Kidney tubule cell (primary cell): Measurements from ENCODE around the gene LY86.

Experiments
- DNase-seq: peaks from one replicate; pipeline ENCODE4 v3.0.0-alpha.2; 2018; ENCODE audit warnings: low spot score

Gene LY86

GRCh38 chr6:6623553-6623952 is 35.0 kb downstream of the LY86 start:
- DNase-seq, result no peak

DNA sequence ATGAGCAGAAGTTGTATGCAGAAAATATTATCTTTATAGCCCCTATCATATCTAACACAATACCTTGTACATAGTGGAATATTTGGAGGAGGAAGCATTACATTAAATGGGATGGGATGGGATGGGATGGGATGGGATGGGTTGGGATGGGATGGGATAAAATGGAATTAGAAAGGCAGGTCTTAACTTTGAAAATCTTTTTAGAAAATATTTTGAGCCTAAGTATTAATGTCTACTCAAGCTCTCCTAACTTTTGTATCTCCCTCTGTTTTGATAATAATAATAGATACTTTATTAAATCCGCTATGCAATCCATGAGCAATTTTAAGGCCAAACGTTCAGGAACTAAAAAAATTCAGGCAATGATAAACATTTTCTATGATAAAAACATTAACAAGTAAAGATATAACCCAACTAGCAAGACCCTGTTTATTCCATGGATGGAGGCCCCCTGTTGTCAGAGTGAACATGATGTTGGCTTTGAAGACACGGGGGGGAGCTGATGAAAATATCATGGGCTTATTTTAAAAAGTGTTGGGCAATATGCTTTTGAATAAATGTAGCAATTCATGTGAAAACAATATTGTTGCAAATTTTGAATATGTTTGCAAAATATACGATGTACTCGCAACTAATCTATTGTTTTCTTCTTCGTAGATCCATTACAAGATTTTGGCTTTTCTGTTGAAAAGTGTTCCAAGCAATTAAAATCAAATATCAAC is 35.9 kb downstream of the LY86 start:
- DNase-seq, result no peak

DNA sequence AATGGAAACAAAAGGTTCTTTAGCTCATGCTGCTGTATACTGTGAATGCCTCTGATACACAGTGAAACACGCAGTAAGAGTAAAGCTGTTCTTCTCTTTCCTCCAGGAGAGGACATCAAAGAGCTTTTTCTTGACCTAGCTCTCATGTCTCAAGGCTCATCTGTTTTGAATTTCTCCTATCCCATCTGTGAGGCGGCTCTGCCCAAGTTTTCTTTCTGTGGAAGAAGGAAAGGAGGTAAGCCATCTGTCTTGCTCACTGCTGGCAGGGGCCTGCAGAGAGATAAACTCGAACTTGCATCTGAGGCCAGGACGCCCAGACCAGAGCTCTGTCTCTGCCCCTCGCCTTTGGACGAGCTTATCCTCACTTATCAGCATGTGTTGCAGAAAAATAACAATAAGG is 37.7 kb downstream of the LY86 start:
- DNase-seq, result no peak

DNA sequence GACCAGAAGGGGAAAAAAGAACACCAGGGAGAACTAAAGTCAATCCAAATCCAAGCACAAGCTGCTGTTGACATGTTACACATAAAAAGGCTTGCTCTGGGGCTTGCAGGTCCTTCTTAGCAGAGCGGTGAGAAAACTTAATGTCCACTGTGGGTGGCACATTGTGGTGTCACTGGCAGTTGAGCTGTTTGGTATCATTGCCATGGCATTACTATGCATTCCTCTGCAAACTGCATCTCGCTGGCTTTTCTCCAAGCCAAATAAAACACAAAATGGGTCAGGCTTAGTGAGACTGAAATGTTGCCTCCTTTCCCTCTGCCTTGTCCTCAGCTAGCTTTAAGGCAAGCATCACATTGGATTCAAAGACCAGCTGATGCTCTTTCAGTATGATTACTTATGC is 40.9 kb downstream of the LY86 start:
- DNase-seq, result peak; percentile 33

DNA sequence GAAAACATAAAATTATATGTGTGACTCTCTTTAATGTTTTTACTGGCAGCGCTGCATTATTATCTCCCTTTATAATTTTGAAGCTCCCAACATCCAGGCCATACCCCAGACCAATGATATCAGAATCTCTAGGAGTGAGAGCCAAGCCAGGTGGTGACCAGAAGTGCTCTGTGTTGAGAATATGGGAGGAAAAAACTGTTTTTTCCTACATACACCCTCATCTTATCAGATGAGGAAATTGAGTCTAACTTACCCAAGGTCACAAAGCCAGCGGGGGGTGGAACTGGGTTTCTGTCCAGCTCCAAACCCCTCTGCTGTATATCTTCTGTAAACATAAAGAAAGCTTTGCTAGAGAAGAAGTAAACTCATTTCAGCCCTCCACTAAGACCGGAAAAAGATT is 42.5 kb downstream of the LY86 start:
- no peak for DNase-seq

DNA sequence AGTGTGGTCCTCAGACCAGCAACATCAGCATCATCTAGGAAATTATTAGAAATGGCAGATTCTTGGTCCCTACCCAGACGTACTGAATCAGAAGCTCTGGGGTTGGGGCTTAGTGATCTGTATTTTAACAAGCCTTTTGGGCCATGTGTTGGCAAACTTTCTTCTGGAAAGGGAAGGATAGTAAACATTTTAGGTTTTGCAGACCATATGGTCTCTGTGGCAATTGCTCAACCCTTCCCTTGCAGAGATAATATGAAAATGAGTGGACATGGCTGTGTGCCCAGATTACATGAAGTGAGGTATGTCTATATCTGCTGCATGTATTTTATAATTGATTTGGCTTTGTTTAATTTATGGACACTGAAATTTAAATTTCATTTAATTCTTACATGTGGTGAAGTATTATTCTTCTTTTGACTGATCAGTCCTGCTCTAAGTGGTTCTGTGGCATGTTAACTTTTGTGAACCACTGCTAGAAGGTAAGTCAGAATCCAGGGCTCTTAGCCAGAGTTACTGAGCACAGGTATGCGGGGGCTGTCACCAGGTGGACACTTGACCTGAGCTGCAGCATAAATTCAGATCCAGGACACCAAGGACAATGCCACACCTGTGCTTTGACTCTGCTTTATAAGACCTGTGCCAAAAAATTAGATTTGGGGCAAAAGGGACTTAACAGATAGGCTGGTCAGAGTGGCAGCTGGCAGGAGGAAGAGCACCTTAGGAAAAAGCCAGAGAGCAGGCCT is 43.2 kb downstream of the LY86 start:
- no peak for DNase-seq

DNA sequence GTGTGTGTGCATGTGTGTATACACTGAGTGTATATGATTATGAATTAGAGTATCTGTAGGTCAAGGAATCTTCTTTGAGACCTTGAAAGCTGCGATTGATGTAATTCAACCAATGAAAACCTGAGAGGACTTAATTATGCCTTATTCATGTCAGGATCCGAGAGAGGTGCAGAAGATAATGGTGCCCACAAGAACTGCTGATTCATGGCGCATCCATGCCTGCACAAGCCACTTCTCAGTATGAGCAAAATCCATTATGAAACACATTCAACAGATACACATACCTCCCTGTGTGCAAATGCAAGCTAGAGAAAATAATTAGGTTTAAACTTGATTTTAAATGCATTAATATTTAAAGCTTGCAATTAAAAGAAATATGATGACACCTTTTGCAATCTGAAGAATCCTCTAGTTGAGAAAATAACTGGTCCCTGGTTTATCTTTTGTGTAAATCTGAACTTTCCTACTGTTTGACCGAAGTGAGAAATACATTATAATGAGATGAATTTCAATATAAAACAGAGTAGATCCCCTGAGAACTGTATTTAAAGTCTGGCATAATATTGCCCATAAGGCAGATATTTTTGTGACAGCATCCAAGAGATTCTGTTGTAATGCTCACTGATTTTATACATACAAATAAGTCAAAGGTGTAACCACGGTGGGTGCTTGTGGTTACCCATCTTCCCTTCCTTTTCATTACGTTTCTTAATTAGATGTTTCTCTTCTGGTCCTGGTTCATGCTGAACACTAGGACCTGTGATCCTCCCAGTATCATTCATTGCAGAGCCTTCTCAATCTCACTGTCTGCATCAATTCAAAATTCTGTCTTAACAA is 45.6 kb downstream of the LY86 start:
- no peak for DNase-seq

DNA sequence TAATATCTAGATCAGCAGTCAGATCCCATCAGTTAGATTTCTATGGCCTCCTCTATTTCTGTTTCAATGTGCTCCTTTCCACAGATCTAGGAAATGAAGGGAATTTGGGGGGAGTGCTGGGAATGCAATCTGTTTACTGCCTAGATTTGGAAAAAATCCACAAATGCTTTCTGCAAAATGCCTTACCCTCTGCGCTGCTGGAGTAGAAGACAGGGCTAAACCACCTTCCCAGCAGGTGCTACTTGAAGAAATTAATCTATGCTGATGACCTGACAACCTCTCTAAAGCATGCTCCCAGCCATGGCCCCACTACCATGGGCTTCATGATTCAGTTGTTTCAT is 46.2 kb downstream of the LY86 start:
- DNase-seq, result no peak

DNA sequence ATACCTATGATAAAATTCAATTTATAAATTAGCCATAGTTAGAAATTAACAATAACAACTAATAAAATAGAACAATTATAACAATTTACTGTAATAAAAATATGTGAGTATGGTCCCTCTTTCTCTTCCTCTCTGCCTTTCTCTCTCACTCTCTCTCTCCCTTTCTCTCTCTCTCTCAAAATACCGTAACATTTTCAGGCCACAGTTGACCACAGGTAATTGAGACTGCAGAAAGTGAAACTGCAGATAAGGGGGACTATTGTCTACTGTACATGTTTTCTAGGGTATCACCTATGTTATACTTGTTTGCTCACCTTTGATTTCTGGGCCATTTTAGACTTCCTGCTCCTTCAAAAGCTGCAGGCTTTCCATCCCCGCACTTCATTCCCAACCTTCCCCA is 46.8 kb downstream of the LY86 start:
- no peak for DNase-seq

DNA sequence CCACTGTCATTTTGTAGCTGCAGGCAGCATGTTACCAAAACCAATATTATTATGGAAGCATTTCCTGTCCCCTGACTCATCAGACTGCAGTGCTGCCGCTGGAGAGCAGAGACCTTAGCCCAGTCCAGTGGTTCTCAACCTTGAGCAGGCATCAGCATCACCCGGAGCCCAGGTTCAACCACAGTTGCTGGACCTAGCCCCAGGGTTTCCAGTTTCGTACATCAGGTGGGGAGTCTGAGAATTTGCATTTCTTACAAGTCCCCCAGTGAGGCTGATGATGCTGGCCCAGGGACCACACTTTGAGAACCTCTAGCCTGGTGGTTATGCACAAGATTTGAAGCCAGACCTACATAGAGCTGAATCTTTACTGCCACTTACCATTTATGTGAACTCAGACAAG is 47.3 kb downstream of the LY86 start:
- DNase-seq, result no peak

DNA sequence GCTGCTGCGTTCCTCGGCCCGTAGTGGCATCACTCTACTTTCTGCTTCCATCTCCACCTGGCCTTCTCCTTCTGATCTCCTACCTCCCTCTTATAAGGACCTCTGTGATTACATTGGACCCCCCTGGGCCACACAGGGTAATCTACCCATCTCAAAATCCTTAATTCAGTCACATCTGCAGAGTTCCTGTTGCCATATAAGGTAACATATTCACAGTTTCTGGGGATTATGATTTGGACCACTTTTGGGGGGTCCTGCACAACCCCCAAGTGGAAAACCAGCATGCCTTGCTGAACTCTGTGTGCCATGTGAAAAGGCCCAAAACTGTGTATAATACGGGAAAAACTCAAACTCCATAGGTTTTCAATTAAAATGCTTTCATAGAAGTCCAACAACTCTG is 51.1 kb downstream of the LY86 start:
- DNase-seq, result no peak

GRCh38 chr6:6640926-6641325 is 52.4 kb downstream of the LY86 start:
- no peak for DNase-seq

- DNase-seq, result no peak
These were observed 54.9 kb downstream of the LY86 start for GRCh38 chr6:6643398-6643797.

DNA sequence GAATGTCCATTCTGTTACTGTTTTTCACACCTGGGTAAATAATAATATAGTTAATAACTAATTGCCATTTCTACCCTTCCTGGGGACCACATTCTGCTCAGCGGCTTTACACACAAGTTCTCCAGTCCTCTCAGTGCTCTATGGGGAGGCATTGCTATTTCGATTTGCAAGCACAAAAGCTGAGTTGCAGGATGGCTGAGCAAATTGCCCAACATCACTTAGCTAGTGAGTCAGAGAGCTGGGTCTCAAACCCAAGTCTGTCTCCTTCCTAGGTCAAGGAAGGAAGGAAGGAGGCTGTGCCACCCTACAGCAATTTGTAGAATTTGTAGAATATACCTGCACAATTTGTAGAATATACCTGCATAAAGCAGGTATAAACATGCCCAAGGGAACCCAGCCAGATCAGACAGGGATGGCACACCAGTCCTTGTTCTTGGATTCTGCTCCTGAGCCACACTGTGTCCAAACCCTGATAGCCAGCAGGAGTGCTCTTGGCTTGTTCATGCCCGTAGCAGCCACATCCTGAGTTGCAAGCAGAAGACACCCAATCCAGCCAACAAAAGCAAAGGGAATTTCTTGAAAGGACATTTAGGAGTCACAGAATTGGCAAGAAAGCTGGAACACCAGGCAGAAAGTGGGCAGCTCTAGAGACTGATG is 56.9 kb downstream of the LY86 start:
- DNase-seq, result no peak

DNA sequence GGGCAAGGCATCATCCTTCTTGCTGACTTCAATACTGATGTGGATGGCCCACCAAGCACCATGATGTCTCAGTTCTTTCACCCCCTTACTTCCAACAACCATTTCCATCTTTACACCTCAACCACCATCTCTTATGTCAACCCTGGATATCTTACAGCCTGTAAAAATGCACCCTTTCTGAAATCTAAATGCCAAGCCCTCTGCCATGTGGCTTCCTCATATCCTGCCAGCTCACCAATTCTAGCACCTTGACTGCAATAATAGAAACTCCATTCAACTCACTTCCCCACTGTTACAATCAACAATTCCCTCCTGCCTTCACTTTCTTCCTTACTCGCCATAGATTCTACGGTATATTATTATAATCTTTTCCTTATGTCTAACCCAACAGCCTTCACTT is 57.9 kb downstream of the LY86 start:
- DNase-seq, result no peak

GRCh38 chr6:6646859-6647258 is 58.3 kb downstream of the LY86 start:
- no peak for DNase-seq

DNA sequence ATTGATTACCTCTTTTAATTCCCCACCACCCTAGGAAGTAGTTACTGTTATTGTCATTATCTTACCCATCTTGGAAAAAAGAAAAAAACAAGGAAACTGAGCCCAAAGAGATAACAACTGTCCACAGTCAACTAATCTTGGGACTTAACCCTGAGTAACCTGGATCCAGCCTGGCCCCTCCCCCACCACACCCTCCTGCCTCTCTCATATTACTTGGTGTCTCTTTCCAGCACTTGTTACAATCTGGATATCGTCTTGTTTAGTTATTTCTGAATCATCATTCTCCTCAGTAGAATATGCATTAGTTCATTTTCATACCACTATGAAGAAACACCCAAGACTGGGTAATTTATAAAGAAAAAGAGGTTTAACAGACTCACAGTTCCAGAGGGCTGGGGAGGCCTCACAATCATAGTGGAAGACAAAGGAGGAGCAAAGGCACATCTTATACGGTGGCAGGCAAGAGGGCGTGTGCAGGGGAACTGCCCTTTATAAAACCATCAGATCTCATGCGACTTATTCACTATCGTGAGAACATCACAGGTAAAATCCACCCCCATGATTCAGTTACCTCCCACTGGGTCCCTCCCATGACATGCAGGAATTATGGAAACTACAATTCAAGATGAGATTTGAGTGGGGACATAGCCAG is 60.3 kb downstream of the LY86 start:
- DNase-seq, result no peak

DNA sequence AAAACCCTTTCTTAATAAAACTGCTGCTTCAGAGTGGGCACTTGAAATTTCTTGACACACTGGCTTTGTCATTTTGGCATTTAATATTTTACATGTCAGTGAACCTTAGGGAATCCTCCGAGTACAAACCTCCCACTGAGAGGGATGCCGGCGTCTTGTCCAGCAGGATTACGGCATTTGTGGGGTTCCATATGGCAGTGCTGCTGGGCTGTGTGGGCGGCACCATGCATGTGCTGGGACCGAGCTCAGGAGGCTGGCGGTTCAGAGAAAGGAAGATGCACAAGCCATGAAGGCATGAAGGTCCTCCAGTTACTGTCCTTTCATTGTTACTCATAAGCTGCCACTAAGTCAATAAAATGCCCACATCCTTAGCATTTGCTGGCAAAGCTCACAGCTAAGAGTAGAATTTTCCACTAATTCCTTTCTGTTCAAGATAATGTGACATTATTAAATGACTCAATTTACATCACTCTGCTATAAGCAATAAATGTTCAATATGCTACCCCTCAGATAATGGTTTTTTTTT is 61.4 kb downstream of the LY86 start:
- no peak for DNase-seq

- no peak for DNase-seq
These were observed 62.3 kb downstream of the LY86 start for GRCh38 chr6:6650839-6651238.

- no peak for DNase-seq
These were observed 62.8 kb downstream of the LY86 start for GRCh38 chr6:6651335-6651734.

- DNase-seq, result no peak
These were observed 64.4 kb downstream of the LY86 start for GRCh38 chr6:6652932-6653331.
